GM18870 (cell line): Measurements from ENCODE around the gene SPACDR.

Source experiments
- ATAC-seq: cut with Tn5 transposase; IDR thresholded peaks from one replicate; pipeline ENCODE4 v1.9.1; 2021; ENCODE audit warnings: moderate library complexity; ENCODE audit not compliant: unreplicated experiment

Gene SPACDR

GRCh38 chr7:100419660-100420226 lies 44.3 kb downstream of the SPACDR start:
- no peak for ATAC-seq

GRCh38 chr7:100418930-100419659 lies 45.0 kb downstream of the SPACDR start:
- no peak for ATAC-seq

- ATAC-seq, result no peak
Measured at GRCh38 chr7:100415448-100415847, 48.6 kb downstream of the SPACDR start.

- no peak for ATAC-seq
Measured at GRCh38 chr7:100413889-100414288, 50.2 kb downstream of the SPACDR start.

DNA sequence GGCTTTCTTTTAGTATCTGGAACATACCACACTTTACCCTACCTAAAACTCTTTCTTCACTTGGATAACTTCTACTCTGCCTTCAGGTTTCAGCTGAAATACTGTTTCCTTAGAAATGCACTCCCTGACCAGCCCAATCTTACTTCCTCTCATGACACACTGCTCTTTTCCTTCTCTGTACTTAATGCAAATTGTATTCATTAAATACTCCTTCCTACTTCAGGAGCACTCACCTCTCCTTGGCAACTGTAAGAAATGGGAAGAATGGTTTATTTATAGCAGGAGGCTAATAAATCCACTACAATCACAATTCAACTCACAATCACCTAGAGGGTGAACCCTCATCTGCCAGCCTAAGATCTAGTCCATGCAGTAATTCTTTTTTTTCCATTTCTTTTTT lies 50.7 kb downstream of the SPACDR start:
- ATAC-seq, result no peak

GRCh38 chr7:100411101-100411500 lies 53.0 kb downstream of the SPACDR start:
- ATAC-seq, result no peak

GRCh38 chr7:100407285-100408180 lies 56.5 kb downstream of the SPACDR start:
- no peak for ATAC-seq

DNA sequence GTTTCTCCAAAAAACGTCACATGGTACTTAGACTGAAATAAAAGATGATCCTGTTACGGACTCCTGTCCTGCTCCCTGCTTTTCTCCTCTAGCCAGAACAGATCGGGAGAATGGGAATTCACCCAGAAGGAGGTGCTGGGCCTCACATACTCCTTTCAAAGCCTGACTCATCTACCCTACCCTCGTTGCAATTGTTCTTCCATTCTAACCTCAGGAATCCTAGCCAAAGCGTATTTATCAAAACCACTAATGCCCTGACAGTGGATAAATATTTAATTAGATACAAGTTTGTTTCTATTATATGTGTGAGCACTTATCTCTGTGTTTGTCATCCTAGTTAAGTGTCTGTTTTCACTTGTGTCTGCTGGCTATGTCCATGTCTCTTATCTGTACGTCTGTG lies 57.3 kb downstream of the SPACDR start:
- ATAC-seq, result no peak
